ENCODE measurements around the gene C12orf60.

- TF ChIP-seq, protein P1, sequence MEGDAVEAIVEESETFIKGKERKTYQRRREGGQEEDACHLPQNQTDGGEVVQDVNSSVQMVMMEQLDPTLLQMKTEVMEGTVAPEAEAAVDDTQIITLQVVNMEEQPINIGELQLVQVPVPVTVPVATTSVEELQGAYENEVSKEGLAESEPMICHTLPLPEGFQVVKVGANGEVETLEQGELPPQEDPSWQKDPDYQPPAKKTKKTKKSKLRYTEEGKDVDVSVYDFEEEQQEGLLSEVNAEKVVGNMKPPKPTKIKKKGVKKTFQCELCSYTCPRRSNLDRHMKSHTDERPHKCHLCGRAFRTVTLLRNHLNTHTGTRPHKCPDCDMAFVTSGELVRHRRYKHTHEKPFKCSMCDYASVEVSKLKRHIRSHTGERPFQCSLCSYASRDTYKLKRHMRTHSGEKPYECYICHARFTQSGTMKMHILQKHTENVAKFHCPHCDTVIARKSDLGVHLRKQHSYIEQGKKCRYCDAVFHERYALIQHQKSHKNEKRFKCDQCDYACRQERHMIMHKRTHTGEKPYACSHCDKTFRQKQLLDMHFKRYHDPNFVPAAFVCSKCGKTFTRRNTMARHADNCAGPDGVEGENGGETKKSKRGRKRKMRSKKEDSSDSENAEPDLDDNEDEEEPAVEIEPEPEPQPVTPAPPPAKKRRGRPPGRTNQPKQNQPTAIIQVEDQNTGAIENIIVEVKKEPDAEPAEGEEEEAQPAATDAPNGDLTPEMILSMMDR (IDR thresholded peaks at IDR 0.05) = no peak
- TF ChIP-seq POLR2A (IDR thresholded peaks at IDR 0.05) (no peak), POLR2AphosphoS5 (IDR thresholded peaks at IDR 0.05) (no peak)
These were observed 30.5 kb upstream of the C12orf60 start for GRCh38 chr12:14772946-14773345.

All from suprapubic skin (tissue), 4 donors.